HepG2 (cell line): Measurements from ENCODE around the gene TSTD1. TPM values are rescaled to one million over a fixed set of nuclear protein-coding genes. Genes with fewer than 3 reads are reported as not detected.
A peak's percentile ranks its signal among the peaks of the same experiment; 100 is the strongest.

Experiments
- ADNP ChIP-seq: sonication (generic); formaldehyde crosslinking; IDR thresholded peaks from 2 replicates; pipeline ENCODE4 v1.4.0; 2020; ENCODE audit warnings: missing genetic modification reagents
- GTF2F1 ChIP-seq: fragments of 150-350 bp; IDR thresholded peaks from 2 replicates; pipeline ENCODE4 v1.6.1; 2014; ENCODE audit warnings: low read length
- KAT2B ChIP-seq: fragments of 150-350 bp; IDR thresholded peaks from 2 replicates; pipeline ENCODE4 v1.6.1; 2014; ENCODE audit warnings: low read depth, low read length, borderline replicate concordance
- MED13 ChIP-seq: sonication (generic); formaldehyde crosslinking; IDR thresholded peaks from 2 replicates; pipeline ENCODE4 v1.5.0; 2020; ENCODE audit warnings: missing genetic modification reagents
- PAF1 ChIP-seq: IDR thresholded peaks from 2 replicates; pipeline ENCODE4 v1.6.1; 2016; ENCODE audit warnings: missing genetic modification reagents, missing compliant biosample characterization
- PRPF4 ChIP-seq: fragments of 200-400 bp; formaldehyde crosslinking; IDR thresholded peaks from 2 replicates; pipeline ENCODE4 v1.6.1; 2016; ENCODE audit warnings: low read length, low read depth; ENCODE audit not compliant: poor library complexity, severe bottlenecking
- SALL1 ChIP-seq: sonication (generic); formaldehyde crosslinking; IDR thresholded peaks from 2 replicates; pipeline ENCODE4 v1.8.0; 2022; ENCODE audit warnings: mild to moderate bottlenecking, missing genetic modification reagents
- SP1 ChIP-seq, 2 experiments: fragments of 450-650 bp in 1 of 2; sonication (generic) in 1 of 2; formaldehyde crosslinking in 1 of 2; IDR thresholded peaks; 2 replicates each; pipeline versions ENCODE4 v1.4.0 to v1.6.1; 2016 to 2020; ENCODE audit warnings: missing genetic modification reagents in 1 of 2
- TOE1 ChIP-seq: sonication (generic); formaldehyde crosslinking; IDR thresholded peaks from 2 replicates; pipeline ENCODE4 v1.4.0; 2020; ENCODE audit warnings: mild to moderate bottlenecking, missing genetic modification reagents
- ZBTB20 ChIP-seq: sonication (generic); formaldehyde crosslinking; IDR thresholded peaks from 2 replicates; pipeline ENCODE4 v1.8.1; 2023; ENCODE audit warnings: missing genetic modification reagents, low read depth, mild to moderate bottlenecking, borderline replicate concordance
- ZFY ChIP-seq: sonication (generic); formaldehyde crosslinking; IDR thresholded peaks from 2 replicates; pipeline ENCODE4 v1.4.0; 2020; ENCODE audit warnings: missing genetic modification reagents
- ZNF263 ChIP-seq: sonication (generic); formaldehyde crosslinking; IDR thresholded peaks from 2 replicates; pipeline ENCODE4 v1.4.0; 2020; ENCODE audit warnings: missing genetic modification reagents
- ZNF274 ChIP-seq: sonication (generic); formaldehyde crosslinking; IDR thresholded peaks from 2 replicates; pipeline ENCODE4 v1.5.1; 2020; ENCODE audit warnings: mild to moderate bottlenecking, missing genetic modification reagents
- ZNF383 ChIP-seq: sonication (generic); formaldehyde crosslinking; IDR thresholded peaks from 2 replicates; pipeline ENCODE4 v1.4.0; 2020; ENCODE audit warnings: missing genetic modification reagents, mild to moderate bottlenecking, borderline replicate concordance
- ZNF441 ChIP-seq: sonication (generic); formaldehyde crosslinking; IDR thresholded peaks from 2 replicates; pipeline ENCODE4 v1.7.0; 2021; ENCODE audit warnings: missing genetic modification reagents, borderline replicate concordance
- ZNF674 ChIP-seq: sonication (generic); formaldehyde crosslinking; IDR thresholded peaks from 2 replicates; pipeline ENCODE4 v1.5.0; 2020; ENCODE audit warnings: low read depth, mild to moderate bottlenecking, missing genetic modification reagents
- ZNF777 ChIP-seq: sonication (generic); formaldehyde crosslinking; IDR thresholded peaks from 2 replicates; pipeline ENCODE4 v1.4.0; 2020; ENCODE audit warnings: missing genetic modification reagents
- ZSCAN30 ChIP-seq: sonication (generic); formaldehyde crosslinking; IDR thresholded peaks from 2 replicates; pipeline ENCODE4 v1.5.0; 2020; ENCODE audit warnings: mild to moderate bottlenecking, missing genetic modification reagents
- polyA plus RNA-seq, 8 experiments: library from polyadenylated mRNA; depleted of rRNA in 3 of 8; stranded (reverse) in 7 of 8; unstranded in 1 of 8; fragments of >200 nt; fragmentation: Illumina TruSeq in 4 of 8; extraction: Trizol in 4 of 8; gene quantifications; 2 replicates each; pipeline versions ENCODE4 v1.2.1 to v1.2.3, GENCODE V29; 2011 to 2016; ENCODE audit warnings: low read depth in 4 of 8, missing spikeins in 1 of 8, mixed read lengths in 1 of 8; ENCODE audit not compliant: insufficient read depth in 1 of 8
- total RNA-seq, 5 experiments: library from RNA; depleted of rRNA; stranded (reverse); fragments of >200 nt; fragmentation: Illumina TruSeq; extraction: Trizol; gene quantifications; 2 replicates each; pipeline ENCODE4 v1.2.3, GENCODE V29; 2016; ENCODE audit warnings: low read depth in 1 of 5
- TF ChIP-seq, protein P1 (sequence below): sonication (generic); formaldehyde crosslinking; IDR thresholded peaks from 2 replicates; pipeline ENCODE4 v1.8.1; 2023; ENCODE audit warnings: mild to moderate bottlenecking, moderate library complexity, missing genetic modification reagents
- TF ChIP-seq, protein P2 (sequence below): sonication (generic); formaldehyde crosslinking; IDR thresholded peaks from 2 replicates; pipeline ENCODE4 v1.5.0; 2020; ENCODE audit warnings: mild to moderate bottlenecking, missing genetic modification reagents, moderate library complexity
- TF ChIP-seq, protein P3 (sequence below): IDR thresholded peaks from 2 replicates; pipeline ENCODE4 v1.6.1; 2016; ENCODE audit warnings: control low read depth
- TF ChIP-seq, protein P4 (sequence below): sonication (generic); formaldehyde crosslinking; IDR thresholded peaks from 2 replicates; pipeline ENCODE4 v1.5.0; 2020; ENCODE audit warnings: missing genetic modification reagents
- TF ChIP-seq, protein P5 (sequence below): sonication (generic); formaldehyde crosslinking; IDR thresholded peaks from 2 replicates; pipeline ENCODE4 v1.8.0; 2022; ENCODE audit warnings: low read depth, missing genetic modification reagents

The TSTD1 gene
- total and polyA plus RNA-seq, 2 of the 13 experiments (the other 11 are each of a cell fraction or from before 2014, with no cell fraction given): 0.15 to 0.31 TPM

DNA sequence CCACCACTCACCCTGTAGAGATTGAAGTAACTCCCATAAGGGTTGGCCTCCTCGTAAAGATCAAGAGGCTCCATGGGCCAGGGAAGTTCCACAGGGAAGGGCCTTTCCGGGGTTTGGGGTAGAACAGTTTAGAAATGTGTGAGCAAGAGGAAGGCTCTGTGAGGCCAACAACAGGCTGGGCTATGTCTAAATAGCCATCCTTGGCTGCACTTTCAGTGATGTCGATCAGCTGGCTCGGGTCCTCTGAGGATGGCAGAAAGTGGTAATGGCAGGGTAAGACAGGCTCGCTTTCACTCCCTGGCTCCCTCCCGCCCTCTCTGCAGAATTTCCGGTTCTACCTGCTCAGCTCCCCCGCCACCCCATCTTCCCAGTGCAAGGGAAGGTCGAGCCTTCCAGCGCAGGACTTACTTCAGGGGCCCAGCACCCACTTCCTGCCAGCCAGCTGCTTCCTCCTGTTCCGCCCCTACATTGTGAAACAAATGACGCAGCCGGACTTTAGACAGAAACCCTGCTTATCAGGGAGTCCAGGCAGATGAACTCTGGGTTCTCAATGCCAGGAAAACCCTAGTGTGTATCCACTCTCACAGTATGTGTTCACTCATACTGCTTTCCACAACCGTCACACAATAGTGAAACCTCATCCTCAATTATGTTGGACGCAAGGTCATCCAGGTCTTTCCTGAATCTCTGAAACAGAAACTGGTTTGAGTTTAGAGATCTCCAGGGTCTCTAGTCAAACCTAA is 25.1 kb downstream of the TSTD1 start (continued):
- TF ChIP-seq ZNF441 (CRISPR knock-in tag) (no peak; the same call in 1 of the 2 replicates), SALL1 (CRISPR knock-in tag) (peak; percentile 99), MED13 (CRISPR knock-in tag) (peak; percentile 89; the same call in 1 of the 2 replicates), PAF1 (CRISPR knock-in tag) (no peak), KAT2B (no peak), SP1 (IDR thresholded peaks at IDR 0.05) (no peak), SP1 (CRISPR knock-in tag; IDR thresholded peaks at IDR 0.05) (peak; percentile 75), TOE1 (peak; percentile 56; the same call in 1 of the 2 replicates), GTF2F1 (no peak), ZSCAN30 (CRISPR knock-in tag) (peak; percentile 26; the same call in 1 of the 2 replicates), ZNF274 (CRISPR knock-in tag) (peak; percentile 23; the same call in 1 of the 2 replicates), ZNF383 (CRISPR knock-in tag) (peak; percentile 85; the same call in 1 of the 2 replicates), ZBTB20 (CRISPR knock-in tag) (peak; percentile 83; the same call in 1 of the 2 replicates), ADNP (CRISPR knock-in tag) (no peak), ZNF263 (CRISPR knock-in tag) (peak; percentile 10; the same call in 1 of the 2 replicates), ZFY (CRISPR knock-in tag) (peak; percentile 52), ZNF674 (CRISPR knock-in tag) (no peak), PRPF4 (no peak), ZNF777 (CRISPR knock-in tag) (no peak)
- TF ChIP-seq, protein P1, sequence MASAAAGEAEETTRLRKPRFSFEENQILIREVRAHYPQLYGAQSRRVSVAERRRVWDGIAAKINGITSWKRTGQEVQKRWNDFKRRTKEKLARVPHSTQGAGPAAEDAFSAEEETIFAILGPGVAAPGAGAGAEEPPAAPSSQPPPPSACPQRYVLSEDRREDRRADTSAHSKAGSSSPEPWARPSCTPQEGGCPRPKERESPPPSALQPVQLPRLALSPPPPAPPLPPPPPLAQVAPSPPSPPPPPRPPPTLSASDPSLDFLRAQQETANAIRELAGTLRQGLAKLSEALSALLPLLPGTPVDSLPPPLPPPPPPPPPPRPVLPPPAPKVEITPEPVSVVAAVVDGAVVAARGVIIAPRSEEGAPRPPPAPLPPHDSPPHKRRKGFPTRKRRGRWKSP (CRISPR knock-in tag): no peak; the same call in 1 of the 2 replicates
- TF ChIP-seq, protein P2, sequence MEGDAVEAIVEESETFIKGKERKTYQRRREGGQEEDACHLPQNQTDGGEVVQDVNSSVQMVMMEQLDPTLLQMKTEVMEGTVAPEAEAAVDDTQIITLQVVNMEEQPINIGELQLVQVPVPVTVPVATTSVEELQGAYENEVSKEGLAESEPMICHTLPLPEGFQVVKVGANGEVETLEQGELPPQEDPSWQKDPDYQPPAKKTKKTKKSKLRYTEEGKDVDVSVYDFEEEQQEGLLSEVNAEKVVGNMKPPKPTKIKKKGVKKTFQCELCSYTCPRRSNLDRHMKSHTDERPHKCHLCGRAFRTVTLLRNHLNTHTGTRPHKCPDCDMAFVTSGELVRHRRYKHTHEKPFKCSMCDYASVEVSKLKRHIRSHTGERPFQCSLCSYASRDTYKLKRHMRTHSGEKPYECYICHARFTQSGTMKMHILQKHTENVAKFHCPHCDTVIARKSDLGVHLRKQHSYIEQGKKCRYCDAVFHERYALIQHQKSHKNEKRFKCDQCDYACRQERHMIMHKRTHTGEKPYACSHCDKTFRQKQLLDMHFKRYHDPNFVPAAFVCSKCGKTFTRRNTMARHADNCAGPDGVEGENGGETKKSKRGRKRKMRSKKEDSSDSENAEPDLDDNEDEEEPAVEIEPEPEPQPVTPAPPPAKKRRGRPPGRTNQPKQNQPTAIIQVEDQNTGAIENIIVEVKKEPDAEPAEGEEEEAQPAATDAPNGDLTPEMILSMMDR (CRISPR knock-in tag): peak; percentile 21
- TF ChIP-seq, protein P3, sequence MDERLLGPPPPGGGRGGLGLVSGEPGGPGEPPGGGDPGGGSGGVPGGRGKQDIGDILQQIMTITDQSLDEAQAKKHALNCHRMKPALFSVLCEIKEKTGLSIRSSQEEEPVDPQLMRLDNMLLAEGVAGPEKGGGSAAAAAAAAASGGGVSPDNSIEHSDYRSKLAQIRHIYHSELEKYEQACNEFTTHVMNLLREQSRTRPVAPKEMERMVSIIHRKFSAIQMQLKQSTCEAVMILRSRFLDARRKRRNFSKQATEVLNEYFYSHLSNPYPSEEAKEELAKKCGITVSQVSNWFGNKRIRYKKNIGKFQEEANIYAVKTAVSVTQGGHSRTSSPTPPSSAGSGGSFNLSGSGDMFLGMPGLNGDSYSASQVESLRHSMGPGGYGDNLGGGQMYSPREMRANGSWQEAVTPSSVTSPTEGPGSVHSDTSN: no peak
- TF ChIP-seq, protein P4, sequence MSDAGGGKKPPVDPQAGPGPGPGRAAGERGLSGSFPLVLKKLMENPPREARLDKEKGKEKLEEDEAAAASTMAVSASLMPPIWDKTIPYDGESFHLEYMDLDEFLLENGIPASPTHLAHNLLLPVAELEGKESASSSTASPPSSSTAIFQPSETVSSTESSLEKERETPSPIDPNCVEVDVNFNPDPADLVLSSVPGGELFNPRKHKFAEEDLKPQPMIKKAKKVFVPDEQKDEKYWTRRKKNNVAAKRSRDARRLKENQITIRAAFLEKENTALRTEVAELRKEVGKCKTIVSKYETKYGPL (CRISPR knock-in tag): no peak; the same call in 1 of the 2 replicates
- TF ChIP-seq, protein P5, sequence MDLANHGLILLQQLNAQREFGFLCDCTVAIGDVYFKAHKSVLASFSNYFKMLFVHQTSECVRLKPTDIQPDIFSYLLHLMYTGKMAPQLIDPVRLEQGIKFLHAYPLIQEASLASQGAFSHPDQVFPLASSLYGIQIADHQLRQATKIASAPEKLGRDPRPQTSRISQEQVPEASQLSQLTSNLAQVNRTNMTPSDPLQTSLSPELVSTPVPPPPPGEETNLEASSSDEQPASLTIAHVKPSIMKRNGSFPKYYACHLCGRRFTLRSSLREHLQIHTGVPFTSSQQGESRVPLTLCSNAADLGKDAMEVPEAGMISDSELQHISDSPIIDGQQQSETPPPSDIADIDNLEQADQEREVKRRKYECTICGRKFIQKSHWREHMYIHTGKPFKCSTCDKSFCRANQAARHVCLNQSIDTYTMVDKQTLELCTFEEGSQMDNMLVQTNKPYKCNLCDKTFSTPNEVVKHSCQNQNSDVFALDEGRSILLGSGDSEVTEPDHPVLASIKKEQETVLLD: 0 out of 2 replicates have a peak, but pooled peaks have one; percentile 51
